Measurements from ENCODE around the gene SIGLEC9. TPM values are rescaled to one million over a fixed set of nuclear protein-coding genes. Genes with fewer than 3 reads are reported as not detected.

SIGLEC9 gene
- total and polyA plus RNA-seq, 10 of the 15 experiments (the other 5 are each of a cell fraction or from before 2014, with no cell fraction given), result 0.10 TPM; not detected in 9

GRCh38 chr19:51123381-51123800 lies 1.3 kb upstream of the SIGLEC9 start:
- BruUV-seq (replicated peaks), result no TSS peak
- Histone ChIP-seq H3K4me3 (no peak overlapping the region), H2AFZ (ENCODE audit: control insufficient read depth, low read depth, low read length) (no peak overlapping the region; the same call in 1 of the 2 replicates), H3K4me1 (ENCODE audit: control insufficient read depth, insufficient read depth, low read length) (peaks cover 5% of the 10 kb centered on the region; the same call in 1 of the 2 replicates), H4K20me1 (ENCODE audit: control insufficient read depth, insufficient read depth) (no peaks in the 10 kb centered on the region), H3K4me2 (ENCODE audit: control insufficient read depth, insufficient read depth) (no peak overlapping the region), H3K9me3 (replicated peaks; ENCODE audit: control insufficient read depth, insufficient read depth, low read length) (no peaks in the 10 kb centered on the region), H3K79me2 (ENCODE audit: control insufficient read depth, insufficient read depth, low read length) (no peaks in the 10 kb centered on the region), H3K9ac (ENCODE audit: control insufficient read depth, insufficient read depth, low read length) (no peak overlapping the region), H3K27me3 (replicated peaks in 1 of 2; ENCODE audit: control insufficient read depth in 2 of 2, insufficient read depth in 2 of 2, low read length in 1 of 2) (peaks cover 0 to 3% of the 10 kb centered on the region in 2 experiments; a peak in 2 of 4 replicates), H3K36me3 (ENCODE audit: control insufficient read depth in 2 of 2, insufficient read depth in 2 of 2, low read length in 1 of 2) (no peaks in the 10 kb centered on the region), H3K27ac (ENCODE audit: control insufficient read depth, insufficient read depth) (no peak overlapping the region)
- POLR2A ChIA-PET, result no interaction called here
- CTCF ChIA-PET, result no interaction called here
- FAIRE-seq (no peak), DNase-seq (ENCODE audit: low read depth, low spot score) (no peak), ATAC-seq (no peak)
- WGBS (ENCODE audit: insufficient coverage, insufficient replicate concordance, low lambda C conversion rate, missing lambda C conversion rate), result 11% methylated on average over 6 of the region's 6 CpGs
- RAD21 ChIA-PET (ENCODE audit: unreplicated experiment), result no interaction called here
- SMC1A ChIA-PET (ENCODE audit: uncharacterized antibody, unreplicated experiment), result no interaction called here
- intact Hi-C loops (cut with micrococcal nuclease; ENCODE audit: unreplicated experiment) (no loop called here), in situ Hi-C loops (cut with MboI) (no loop called here)
- TF ChIP-seq POLR2A (IDR thresholded peaks at IDR 0.05; ENCODE audit: low read depth, low read length), result no peak
- no peak for TF ChIP-seq RELB (IDR thresholded peaks at IDR 0.05; ENCODE audit: low read depth)
- TF ChIP-seq RELA (IDR thresholded peaks at IDR 0.05; ENCODE audit: borderline replicate concordance, partially characterized antibody), result no peak
- TF ChIP-seq SPI1 (IDR thresholded peaks at IDR 0.05; ENCODE audit: borderline replicate concordance, insufficient read depth, low read depth, low read length), result peak; percentile 50; the same call in 1 of the 2 replicates
- no peak for TF ChIP-seq BACH1 (IDR thresholded peaks at IDR 0.05; ENCODE audit: borderline replicate concordance)
- no peak for TF ChIP-seq MLLT1 (IDR thresholded peaks at IDR 0.05)
- TF ChIP-seq EGR1 (IDR thresholded peaks at IDR 0.05; ENCODE audit: borderline replicate concordance in 1 of 2, low read depth in 2 of 2, low read length in 2 of 2), result no peak
- TF ChIP-seq GABPA (IDR thresholded peaks at IDR 0.05; ENCODE audit: low read depth), result 0 out of 2 replicates have a peak, but pooled peaks have one; percentile 19
- no peak for TF ChIP-seq SP1 (IDR thresholded peaks at IDR 0.05; ENCODE audit: low read depth, low read length)
